GM21717 (cell line): Measurements from ENCODE around the gene PDCD2L.
"Not testable (repeated sequence)": the region's sequence is repeated elsewhere in the genome, so short reads cannot be mapped to it uniquely, and the experiment has no call there.

Experiments
- ATAC-seq: cut with Tn5 transposase; IDR thresholded peaks from one replicate; pipeline ENCODE4 v1.9.1; 2021; ENCODE audit warnings: mild to moderate bottlenecking, moderate library complexity; ENCODE audit not compliant: unreplicated experiment

PDCD2L gene

GRCh38 chr19:34461375-34462100, 57.3 kb downstream of the PDCD2L start:
- ATAC-seq, result no peak

DNA sequence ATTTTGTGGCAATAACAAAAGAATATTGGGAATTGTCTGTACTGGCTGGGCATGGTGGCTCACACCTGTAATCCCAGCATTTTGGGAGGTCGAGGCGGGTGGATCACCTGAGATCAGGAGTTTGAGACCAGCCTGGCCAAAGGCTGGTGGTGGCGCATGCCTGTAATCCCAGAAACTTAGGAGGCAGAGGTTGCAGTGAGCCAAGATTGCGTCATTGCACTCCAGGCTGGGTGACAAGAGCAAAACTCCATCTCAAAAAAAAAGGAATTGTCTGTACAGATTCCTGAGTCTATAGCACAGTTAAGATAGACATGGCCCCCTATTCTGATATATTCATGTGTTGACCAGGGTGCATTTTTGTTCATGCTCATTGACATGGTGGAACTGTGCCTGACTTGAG, 60.6 kb downstream of the PDCD2L start:
- ATAC-seq, result not testable (repeated sequence)

GRCh38 chr19:34468409-34468808, 64.2 kb downstream of the PDCD2L start:
- ATAC-seq, result no peak

DNA sequence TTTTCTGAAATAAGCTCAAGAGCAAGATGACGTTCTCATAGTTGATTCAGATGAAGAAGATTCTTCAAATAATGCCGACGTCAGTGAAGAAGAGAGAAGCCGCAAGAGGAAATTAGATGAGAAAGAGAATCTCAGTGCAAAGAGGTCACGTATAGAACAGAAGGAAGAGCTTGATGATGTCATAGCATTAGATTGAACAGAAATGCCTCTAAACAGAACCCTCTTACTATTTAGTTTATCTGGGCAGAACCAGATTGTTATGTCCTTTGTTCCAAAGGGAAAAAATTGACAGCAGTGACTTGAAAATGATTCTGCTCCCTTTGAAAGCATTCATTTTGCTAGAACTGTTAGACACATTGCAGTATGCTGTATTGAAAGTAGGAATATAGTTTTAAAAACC, 64.8 kb downstream of the PDCD2L start:
- not testable (repeated sequence) for ATAC-seq

- ATAC-seq, result no peak
Measured at GRCh38 chr19:34471906-34472700, 67.9 kb downstream of the PDCD2L start.

GRCh38 chr19:34474233-34474989, 70.2 kb downstream of the PDCD2L start:
- ATAC-seq, result no peak

- ATAC-seq, result no peak
Measured at GRCh38 chr19:34475026-34475974, 71.1 kb downstream of the PDCD2L start.
